HCEC 1CT (cell line): ENCODE results near the gene PHACTR2.
"Not testable (repeated sequence)": the region's sequence is repeated elsewhere in the genome, so short reads cannot be mapped to it uniquely, and the experiment has no call there.

Experiments used
- DNase-seq: peaks from one replicate; pipeline ENCODE4 v3.0.0-alpha.2; 2017

The PHACTR2 gene

DNA sequence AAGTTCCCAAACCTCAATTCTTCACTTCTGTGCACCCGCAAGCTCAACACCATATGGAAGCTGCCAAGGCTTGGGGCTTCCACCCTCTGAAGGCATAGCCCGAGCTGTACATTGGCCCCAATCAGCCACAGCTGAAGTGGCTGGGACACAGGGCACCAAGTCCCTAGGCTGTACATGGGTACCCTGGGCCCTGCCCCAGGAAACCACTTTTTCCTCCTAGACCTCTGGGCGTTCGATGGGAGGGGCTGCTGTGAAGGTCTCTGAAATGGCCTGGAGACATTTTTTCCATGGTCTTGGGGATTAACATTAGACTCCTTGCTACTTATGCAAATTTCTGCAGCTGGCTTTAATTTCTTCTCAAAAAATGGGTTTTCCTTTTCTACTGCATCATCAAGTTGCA lies 195.8 kb downstream of the PHACTR2 start:
- not testable (repeated sequence) for DNase-seq

DNA sequence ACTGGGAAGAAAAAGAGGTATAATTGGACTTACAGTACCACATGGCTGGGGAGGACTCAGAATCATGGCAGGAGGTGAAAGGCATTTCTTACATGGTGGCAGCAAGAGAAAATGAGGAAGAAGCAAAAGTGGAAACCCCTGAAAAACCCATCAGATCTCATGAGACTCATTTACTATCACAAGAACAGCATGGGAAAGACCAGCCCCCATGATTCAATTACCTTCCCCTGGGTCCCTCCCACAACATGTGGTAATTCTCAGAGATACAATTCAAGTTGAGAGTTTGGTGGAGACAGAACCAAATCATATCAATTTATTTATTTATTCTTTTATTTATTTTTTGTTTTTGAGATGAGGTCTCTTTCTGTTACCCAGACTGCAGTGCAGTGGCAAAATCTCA lies 196.7 kb downstream of the PHACTR2 start:
- DNase-seq = not testable (repeated sequence)

DNA sequence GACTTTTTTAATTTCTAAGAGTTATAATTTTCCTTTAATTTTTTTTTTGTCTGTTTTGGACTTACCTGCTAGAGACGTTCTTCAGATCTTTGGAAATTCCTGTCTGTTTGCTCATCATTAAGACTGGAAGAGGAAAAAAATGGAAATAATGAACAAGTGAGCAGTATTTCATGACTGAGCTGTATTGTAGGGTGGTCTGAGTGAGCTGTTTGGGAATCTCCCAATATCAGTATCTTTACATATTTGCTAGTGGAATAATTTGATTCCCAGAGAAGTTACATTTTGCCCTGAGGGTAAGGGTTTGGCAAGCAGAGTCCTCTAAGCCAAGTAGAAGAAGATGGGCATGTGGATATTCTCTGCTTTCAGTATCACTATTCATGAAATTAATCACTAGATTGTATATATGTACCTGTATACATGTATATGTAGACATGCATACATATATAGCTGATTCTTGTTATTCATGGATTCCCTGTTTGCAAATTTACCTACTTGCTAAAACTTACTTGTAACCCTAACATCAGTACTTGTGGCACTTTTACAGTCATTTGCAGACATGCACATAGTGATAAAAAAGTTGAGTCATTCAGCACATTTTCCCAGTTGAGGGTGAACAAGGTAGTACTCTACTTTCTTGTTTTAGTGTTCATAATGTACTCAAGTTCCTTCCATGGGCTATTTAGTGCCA lies 200.0 kb downstream of the PHACTR2 start:
- no peak for DNase-seq

DNA sequence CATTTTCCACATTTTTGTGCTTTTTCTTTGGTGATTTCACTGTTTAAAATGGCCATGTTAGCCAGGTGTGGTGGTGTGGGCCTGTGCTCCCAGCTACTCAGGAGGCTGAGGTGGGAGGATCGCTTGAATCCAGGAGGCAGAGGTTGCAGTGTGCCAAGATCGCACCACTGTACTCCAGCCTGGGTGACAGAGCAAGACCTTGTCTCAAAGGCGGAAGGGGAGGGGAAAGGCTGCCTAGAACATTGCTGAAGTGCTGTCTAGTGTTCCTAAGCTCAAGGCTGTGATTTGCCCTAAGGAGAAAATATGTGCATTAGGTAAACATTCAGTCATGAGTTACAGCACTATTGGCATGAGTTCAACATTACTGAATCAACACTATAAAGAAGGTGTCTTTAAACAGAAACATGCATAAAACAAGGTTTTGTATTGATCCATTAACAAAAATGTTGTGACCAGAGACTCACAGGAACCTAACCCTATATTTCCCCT lies 200.6 kb downstream of the PHACTR2 start:
- peak; percentile 21 for DNase-seq

DNA sequence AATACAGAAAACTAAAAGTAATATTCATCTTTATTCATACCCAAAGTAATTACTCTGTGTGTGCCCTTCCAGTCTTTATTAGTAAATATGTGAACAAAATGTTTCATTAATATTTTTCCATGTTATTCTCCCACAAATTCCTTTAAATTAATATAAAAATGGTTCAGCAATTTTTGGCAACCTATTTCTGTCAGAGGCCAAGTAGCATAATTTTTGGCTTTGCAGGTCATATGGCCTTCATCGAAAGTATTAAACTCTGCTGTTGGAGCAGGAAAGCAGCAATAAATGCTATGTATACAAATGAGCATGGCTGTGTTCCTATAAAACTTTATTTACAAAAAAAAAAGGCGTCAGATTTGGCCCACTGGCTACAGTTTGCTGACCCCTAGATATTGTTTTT lies 202.6 kb downstream of the PHACTR2 start:
- DNase-seq = no peak
